Endothelial cell of umbilical vein (primary cell): Measurements from ENCODE around the gene ERBB4. TPM values are rescaled to one million over a fixed set of nuclear protein-coding genes. Genes with fewer than 3 reads are reported as not detected.

Source experiments
- BruUV-seq: library from RNA; stranded (reverse); fragments of 400-500 nt; replicated peaks from 2 replicates; lab custom pipeline; 2021; lab: Mats Ljungman, UMichigan
- CTCF ChIA-PET: fragments of 300-600, 350-600 bp; sonication (Branson Sonifier 250); formaldehyde crosslinking; loops from one replicate; lab custom pipeline; 2021; ENCODE audit warnings: antibody characterized with exemption, inconsistent platforms; lab: Charles Lee
- POLR2A ChIA-PET: fragments of 300-600, 350-600 bp; sonication (Branson Sonifier 250); formaldehyde crosslinking; loops from one replicate; lab custom pipeline; 2021; ENCODE audit warnings: antibody characterized with exemption, inconsistent platforms; lab: Charles Lee
- DNase-seq: peaks from one replicate; pipeline ENCODE4 v3.0.0-alpha.2; 2011; ENCODE audit warnings: low read depth, low spot score
- FAIRE-seq: peaks from 2 replicates; lab custom pipeline; 2011; peaks lifted over from hg19 to GRCh38; lab: Jason Lieb, UNC
- H2AFZ ChIP-seq: 2 replicates; pipeline ENCODE4 v1.6.0; 2012; ENCODE audit warnings: low read depth, low read length, control low read depth, inconsistent platforms
- H3K27ac ChIP-seq: 2 replicates; pipeline ENCODE4 v1.5.1; 2011; ENCODE audit warnings: low read depth, mild to moderate bottlenecking, control low read depth, low read length, moderate library complexity; ENCODE audit not compliant: insufficient read depth
- H3K27me3 ChIP-seq, 2 experiments: 2 replicates each; pipeline versions ENCODE4 v1.6.0 to v1.6.1; 2011; ENCODE audit warnings: low read length in 2 of 2, mixed read lengths in 1 of 2; ENCODE audit not compliant: control insufficient read depth in 2 of 2, insufficient read depth in 2 of 2
- H3K36me3 ChIP-seq, 2 experiments: 2 replicates in 1 of 2; 3 replicates in 1 of 2; pipeline ENCODE4 v1.5.1; 2011; ENCODE audit warnings: low read length in 2 of 2, mild to moderate bottlenecking in 1 of 2, moderate library complexity in 1 of 2; ENCODE audit not compliant: control insufficient read depth in 2 of 2, insufficient read depth in 2 of 2; ENCODE audit errors: extremely low read depth in 1 of 2
- H3K4me1 ChIP-seq: 3 replicates; pipeline ENCODE4 v1.5.1; 2011; ENCODE audit warnings: mild to moderate bottlenecking, low read length; ENCODE audit not compliant: control insufficient read depth, insufficient read depth; ENCODE audit errors: extremely low read depth
- H3K4me2 ChIP-seq: 2 replicates; pipeline ENCODE4 v1.6.1; 2011; ENCODE audit warnings: low read length, control low read depth, mixed read lengths; ENCODE audit not compliant: insufficient read depth
- H3K4me3 ChIP-seq, 3 experiments: fragments of 200-600 bp in 1 of 3; sonication (generic), shearing (Covaris generic) in 1 of 3; replicated peaks in 1 of 3; 2 replicates each; pipeline ENCODE4 v1.5.1; 2011 to 2016; ENCODE audit warnings: control low read depth in 3 of 3, low read length in 3 of 3, mild to moderate bottlenecking in 2 of 3, inconsistent platforms in 1 of 3, low read depth in 1 of 3, moderate library complexity in 1 of 3; ENCODE audit not compliant: insufficient read depth in 1 of 3
- H3K79me2 ChIP-seq: 2 replicates; pipeline ENCODE4 v1.6.0; 2012; ENCODE audit warnings: low read length, inconsistent platforms; ENCODE audit not compliant: control insufficient read depth, insufficient read depth
- H3K9ac ChIP-seq: replicated peaks from 2 replicates; pipeline ENCODE3; 2011; ENCODE audit warnings: low read length, control low read depth; ENCODE audit not compliant: insufficient read depth; ENCODE audit errors: extremely low read depth
- H3K9me1 ChIP-seq: replicated peaks from 3 replicates; pipeline ENCODE4 v1.6.0; 2011; ENCODE audit warnings: mild to moderate bottlenecking, low read length; ENCODE audit not compliant: control insufficient read depth, insufficient read depth; ENCODE audit errors: extremely low read depth
- H3K9me3 ChIP-seq: replicated peaks from 2 replicates; pipeline ENCODE4 v1.5.1; 2012; ENCODE audit warnings: low read length, inconsistent platforms; ENCODE audit not compliant: control insufficient read depth, insufficient read depth
- H4K20me1 ChIP-seq: replicated peaks from 2 replicates; pipeline ENCODE3; 2011; ENCODE audit warnings: mild to moderate bottlenecking, low read length; ENCODE audit not compliant: control insufficient read depth, insufficient read depth; ENCODE audit errors: extremely low read depth
- CTCF ChIP-seq, 2 donors: IDR thresholded peaks; 1 replicate in 1 of 2; 2 replicates in 1 of 2; pipeline ENCODE4 v1.5.1; 2011; ENCODE audit warnings: low read length in 2 of 2, mild to moderate bottlenecking in 2 of 2, moderate library complexity in 2 of 2, control low read depth in 1 of 2, inconsistent platforms in 1 of 2, low read depth in 1 of 2; ENCODE audit not compliant: insufficient read depth in 1 of 2; ENCODE audit errors: extremely low read depth in 1 of 2
- EZH2 ChIP-seq: IDR thresholded peaks from 2 replicates; pipeline ENCODE4 v1.6.1; 2012; ENCODE audit warnings: borderline replicate concordance, low read depth, mild to moderate bottlenecking, moderate library complexity, low read length, inconsistent platforms; ENCODE audit not compliant: severe bottlenecking
- FOS ChIP-seq: IDR thresholded peaks from 2 replicates; pipeline ENCODE4 v1.6.1; 2011; ENCODE audit warnings: mild to moderate bottlenecking, low read length, moderate library complexity, borderline replicate concordance; ENCODE audit not compliant: insufficient read depth
- GATA2 ChIP-seq: IDR thresholded peaks from 2 replicates; pipeline ENCODE4 v1.7.0; 2011; ENCODE audit warnings: low read depth, mild to moderate bottlenecking, moderate library complexity, mixed read lengths, low read length; ENCODE audit not compliant: insufficient read length, insufficient read depth
- JUN ChIP-seq: IDR thresholded peaks from 2 replicates; pipeline ENCODE4 v1.6.1; 2011; ENCODE audit warnings: borderline replicate concordance, low read depth; ENCODE audit not compliant: insufficient read length, insufficient read depth
- MAX ChIP-seq: IDR thresholded peaks from 2 replicates; pipeline ENCODE4 v1.6.1; 2011; ENCODE audit not compliant: insufficient read depth, insufficient read length
- POLR2AphosphoS5 ChIP-seq: IDR thresholded peaks from 2 replicates; pipeline ENCODE4 v1.6.1; 2012; ENCODE audit warnings: low read depth, mild to moderate bottlenecking, control low read depth, low read length, moderate library complexity; ENCODE audit not compliant: insufficient read depth
- dilution Hi-C: fragments of 300-500 bp; cut with MboI; formaldehyde crosslinking; loops from one replicate; pipeline ENCODE4 v1.15.0; 2019; ENCODE audit warnings: low sequenced_read_pairs; ENCODE audit not compliant: extremely low pct_ligation_motif_present
- intact Hi-C: fragments of 100-400 bp; cut with micrococcal nuclease; formaldehyde crosslinking; loops from one replicate; pipeline ENCODE4 v1.10.0; 2022
- polyA plus RNA-seq, 4 experiments: library from polyadenylated mRNA; depleted of rRNA in 3 of 4; stranded (reverse) in 3 of 4; unstranded in 1 of 4; fragments of >200 nt; gene quantifications; 2 replicates each; pipeline versions ENCODE4 v1.2.1 to v1.2.3, GENCODE V29; 2011 to 2012; ENCODE audit warnings: missing spikeins in 1 of 4
- total RNA-seq: library from RNA; stranded (reverse); gene quantifications from 2 replicates; pipeline ENCODE4 v1.2.3, GENCODE V29; 2021

Gene ERBB4
- total and polyA plus RNA-seq, 2 donors (not counting 3 experiments of a cell fraction or from before 2014, with no cell fraction given), result 0.01 to 0.27 TPM

GRCh38 chr2:212032536-212033219 is 505.9 kb downstream of the ERBB4 start:
- Histone ChIP-seq H3K27ac (peak overlapping the region; percentile 82), H3K27me3 (no peaks in the 10 kb centered on the region), H3K4me3 (peak overlapping the region in 1 of 3 experiments; percentile 20), H4K20me1 (no peaks in the 10 kb centered on the region), H3K9ac (peak overlapping the region; percentile 71), H3K36me3 (no peaks in the 10 kb centered on the region), H3K4me2 (peak overlapping the region; percentile 93), H3K4me1 (peaks cover 55% of the 10 kb centered on the region), H2AFZ (peak overlapping the region; percentile 10), H3K79me2 (no peaks in the 10 kb centered on the region), H3K9me1 (no peaks in the 10 kb centered on the region), H3K9me3 (no peaks in the 10 kb centered on the region)
- no TSS peak for BruUV-seq
- dilution Hi-C loops, result no loop called here
- FAIRE-seq, result peak; percentile 66
- intact Hi-C loops, result loop anchor here (1.0 to 5.0 kb wide), 5 partner anchors 20 to 505 kb away; partner anchors contain the start of gene ERBB4
- peak; percentile 69 for DNase-seq
- ChIA-PET POLR2A (no interaction called here), CTCF (interaction anchor here (1.2 to 3.0 kb wide), 5 partner anchors 11 to 154 kb away, joined by 3 to 11 read pairs (median 4); no protein-coding TSS in a partner anchor)
- TF ChIP-seq CTCF (IDR thresholded peaks at IDR 0.05; ENCODE audit: extremely low read depth in 1 of 2, insufficient read depth in 1 of 2, low read depth in 1 of 2, low read length in 2 of 2), result no peak
- peak; percentile 70 for TF ChIP-seq FOS
- TF ChIP-seq GATA2, result no peak
- no peak for TF ChIP-seq POLR2AphosphoS5
- TF ChIP-seq JUN, result peak; percentile 39
- no peak for TF ChIP-seq EZH2
- TF ChIP-seq MAX, result no peak
